ENCODE results near the gene BTBD8. TPM values are rescaled to one million over a fixed set of nuclear protein-coding genes. Genes with fewer than 3 reads are reported as not detected.

Gene BTBD8
- polyA plus RNA-seq, 4 donors = 3.2 to 7.2 (median 6.3) TPM

- DNase-seq (ENCODE audit: low read depth in 4 of 4, low spot score in 3 of 4) = no peak
These were observed 108.5 kb downstream of the BTBD8 start for GRCh38 chr1:92188436-92189255.

DNA sequence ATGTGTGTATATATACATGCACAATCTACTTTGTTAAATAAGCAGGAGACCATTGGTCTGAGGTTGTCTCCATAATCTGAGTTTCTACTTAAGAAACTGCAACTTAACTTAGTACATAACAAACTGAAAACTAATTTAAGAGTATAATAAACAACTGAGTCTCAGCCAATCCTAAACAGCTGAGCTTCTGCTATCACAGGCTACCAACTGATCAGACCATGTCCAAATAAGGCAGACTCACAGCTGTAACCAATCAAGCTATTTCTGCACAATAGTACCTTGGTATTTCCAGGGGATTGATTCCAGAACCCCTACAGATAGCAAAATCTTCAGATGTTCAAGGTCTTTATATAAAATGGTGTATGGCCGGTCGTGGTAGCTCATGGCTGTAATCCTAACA is 111.6 kb downstream of the BTBD8 start:
- no peak for DNase-seq (ENCODE audit: low read depth in 4 of 4, low spot score in 3 of 4)

DNA sequence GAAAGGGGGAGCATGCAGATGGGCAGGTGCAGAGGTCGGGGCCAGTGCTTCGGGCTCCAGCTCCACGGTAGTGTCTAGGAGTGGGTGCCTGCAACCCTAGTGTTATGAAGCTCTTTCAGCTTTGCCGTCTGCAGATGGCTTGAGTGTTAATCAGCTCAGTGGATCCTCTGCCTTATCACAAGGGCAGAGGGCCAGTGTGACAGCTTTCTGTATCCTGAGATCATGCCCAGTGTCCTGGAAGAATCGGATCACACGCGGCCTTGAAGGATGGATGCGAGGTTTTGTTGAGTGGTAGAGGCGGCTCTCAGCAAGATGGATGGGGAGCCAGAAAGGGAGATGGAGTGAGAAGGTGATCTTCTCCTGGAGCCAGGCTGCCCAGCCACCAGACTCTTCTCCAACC is 112.1 kb downstream of the BTBD8 start:
- DNase-seq (ENCODE audit: low read depth in 4 of 4, low spot score in 3 of 4) = no peak

DNA sequence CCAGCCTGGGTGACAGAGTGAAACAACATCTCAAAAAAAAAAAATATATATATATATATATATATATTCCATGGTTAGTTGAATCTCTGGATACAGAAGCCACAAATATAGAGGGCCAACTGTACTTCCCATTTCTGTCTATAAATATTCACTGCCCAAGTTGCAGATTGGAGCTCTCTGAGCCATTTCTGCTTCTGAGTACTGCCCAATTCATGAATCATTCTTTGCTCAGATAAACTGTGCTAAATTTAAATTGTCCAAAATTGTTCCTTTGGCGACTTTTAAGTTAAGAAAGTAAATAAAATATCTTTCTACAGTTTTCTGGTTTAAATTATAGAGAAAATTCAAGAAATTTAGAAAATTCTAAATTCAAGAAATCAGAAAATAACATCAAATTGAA is 114.4 kb downstream of the BTBD8 start:
- no peak for DNase-seq (ENCODE audit: low read depth in 4 of 4, low spot score in 3 of 4)

DNA sequence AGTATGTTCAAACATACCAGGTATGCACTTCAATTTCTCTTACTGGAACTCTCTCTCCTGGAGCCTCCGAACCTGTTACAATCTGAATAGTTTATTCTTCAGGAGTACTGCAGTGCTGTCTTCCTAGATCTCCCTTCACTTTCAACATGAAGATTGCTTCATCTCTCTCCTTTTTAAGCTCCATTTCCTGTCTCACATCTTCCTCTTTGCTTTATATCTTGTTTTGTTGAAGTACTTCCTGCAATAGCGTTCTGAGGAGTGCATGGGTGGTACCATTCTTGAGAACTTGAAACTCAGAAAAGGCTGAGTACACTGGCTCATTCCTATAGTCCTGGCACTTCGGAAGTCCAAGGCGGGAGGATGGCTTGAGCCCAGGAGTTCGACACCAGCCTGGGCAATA is 121.8 kb downstream of the BTBD8 start:
- DNase-seq (ENCODE audit: low read depth in 4 of 4, low spot score in 3 of 4) = no peak

- no peak for DNase-seq (ENCODE audit: low read depth in 4 of 4, low spot score in 3 of 4)
These were observed 123.0 kb downstream of the BTBD8 start for GRCh38 chr1:92203105-92203504.

DNA sequence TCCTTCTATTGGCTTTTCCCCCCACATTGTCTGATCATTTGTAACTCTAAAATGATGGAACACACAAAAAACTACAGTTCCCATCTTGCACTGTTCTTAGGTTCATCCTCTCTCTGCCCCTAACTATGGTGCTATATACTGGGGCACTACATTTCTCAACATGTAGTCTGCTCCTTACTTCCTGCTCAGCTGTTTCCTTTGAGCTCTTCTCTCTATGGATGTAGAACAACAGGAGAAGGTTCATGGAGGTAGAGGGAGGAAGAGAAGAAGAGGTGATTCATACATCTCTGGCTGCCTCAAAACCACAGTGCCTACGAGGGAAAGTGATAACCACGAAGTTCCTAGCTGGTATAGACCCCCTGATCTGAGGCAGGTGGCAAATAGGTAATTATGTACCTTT is 130.6 kb downstream of the BTBD8 start:
- no peak for DNase-seq (ENCODE audit: low read depth in 4 of 4, low spot score in 3 of 4)

- no peak for DNase-seq (ENCODE audit: low read depth in 4 of 4, low spot score in 3 of 4)
These were observed 131.0 kb downstream of the BTBD8 start for GRCh38 chr1:92211166-92211565.

DNA sequence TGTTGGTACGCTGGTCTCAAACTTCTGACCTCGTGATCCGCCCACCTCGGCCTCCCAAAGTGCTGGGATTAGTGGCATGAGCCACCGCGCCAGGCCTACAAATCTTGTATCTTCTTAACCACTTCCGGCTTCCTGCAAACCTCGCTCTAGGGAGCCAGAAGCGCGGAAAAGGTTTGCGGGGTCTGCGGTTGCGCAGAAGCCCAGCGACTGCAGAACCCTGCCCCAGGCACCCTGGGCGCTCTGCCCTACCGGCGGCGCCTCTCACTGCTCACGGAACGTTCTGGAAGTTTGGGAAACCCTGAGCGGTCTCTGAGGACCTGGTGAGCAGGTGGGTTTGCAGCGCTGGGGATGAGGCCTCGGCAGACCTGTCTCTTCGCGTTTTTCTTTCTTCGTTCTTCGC is 137.6 kb downstream of the BTBD8 start, which contains the start of gene C1orf146:
TSS of gene C1orf146 (plus strand) at position 195 of the 400 bp plus-strand sequence. CDS start 13,506 bp downstream, outside the sequence.
- no peak for DNase-seq (ENCODE audit: low read depth in 4 of 4, low spot score in 3 of 4)

- no peak for DNase-seq (ENCODE audit: low read depth in 4 of 4, low spot score in 3 of 4)
These were observed 138.4 kb downstream of the BTBD8 start for GRCh38 chr1:92218559-92218958.

DNA sequence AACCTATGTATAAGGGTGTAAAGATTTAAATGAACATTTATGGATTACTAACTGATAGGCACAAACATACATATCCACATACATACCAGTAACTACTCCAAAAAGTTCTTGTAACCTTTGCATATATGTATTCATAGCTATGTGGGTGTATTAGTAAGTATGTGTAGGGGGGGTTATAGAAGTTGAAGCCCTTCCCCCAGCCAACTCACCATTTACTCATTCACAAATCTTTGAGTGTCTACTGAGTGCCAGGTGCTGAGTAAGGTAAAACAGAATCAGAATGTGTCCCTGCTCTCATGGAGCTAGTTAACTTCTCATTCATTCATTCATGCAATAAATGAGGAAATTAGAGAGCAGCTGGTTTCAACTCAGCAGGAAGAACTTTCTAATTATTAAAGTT is 138.9 kb downstream of the BTBD8 start:
- no peak for DNase-seq (ENCODE audit: low read depth in 4 of 4, low spot score in 3 of 4)

- DNase-seq (ENCODE audit: low read depth in 4 of 4, low spot score in 3 of 4) = no peak
These were observed 148.3 kb downstream of the BTBD8 start for GRCh38 chr1:92228401-92228800.

- no peak for DNase-seq (ENCODE audit: low read depth in 4 of 4, low spot score in 3 of 4)
These were observed 150.6 kb downstream of the BTBD8 start for GRCh38 chr1:92230736-92231135.

Other genes starting within 250 kb of the BTBD8 start
- 100 to 1,000 TPM in 2 of 4 donors, 10 to 100 TPM in 2; 95.6 to 129 (median 109) TPM for gene TGFBR3, start 194.2 kb upstream of the BTBD8 start, polyA plus RNA-seq (ENCODE audit: insufficient read length in 4 of 4)
- under 1 TPM in 2 of 4 donors, not detected in 2; 0.23 to 0.32 TPM for gene BRDT, start 130.9 kb upstream of the BTBD8 start, polyA plus RNA-seq (ENCODE audit: insufficient read length in 4 of 4)
- gene EPHX4, start 50.4 kb upstream of the BTBD8 start, polyA plus RNA-seq (ENCODE audit: insufficient read length in 4 of 4) = 1 to 10 TPM; 1.2 to 2.3 (median 1.4) TPM
- under 1 TPM; 0.42 to 0.79 (median 0.54) TPM for gene SETSIP, start 4.9 kb upstream of the BTBD8 start, polyA plus RNA-seq (ENCODE audit: insufficient read length in 4 of 4)
- gene C1orf146, start 137.6 kb downstream of the BTBD8 start, polyA plus RNA-seq (ENCODE audit: insufficient read length in 4 of 4) = under 1 TPM in 1 of 4 donors, not detected in 3; 0.27 TPM
- gene GLMN, start 218.6 kb downstream of the BTBD8 start, polyA plus RNA-seq (ENCODE audit: insufficient read length in 4 of 4) = 10 to 100 TPM; 18.9 to 27.0 (median 24.1) TPM
- gene RPAP2, start 218.7 kb downstream of the BTBD8 start, polyA plus RNA-seq (ENCODE audit: insufficient read length in 4 of 4) = 10 to 100 TPM; 30.4 to 40.1 (median 34.2) TPM